Colonic mucosa (tissue), 4 donors: ENCODE data around the gene CCDC71. TPM values are rescaled to one million over a fixed set of nuclear protein-coding genes. Genes with fewer than 3 reads are reported as not detected.

Experiments used
- DNase-seq: peaks from one replicate; pipeline ENCODE4 v3.0.0-alpha.2; 2020
- H3K27ac ChIP-seq: fragments of 200-600 bp; one replicate; pipeline ENCODE4 v1.8.0; 2021
- H3K27me3 ChIP-seq: fragments of 200-600 bp; one replicate; pipeline ENCODE4 v1.8.0; 2021
- H3K36me3 ChIP-seq: fragments of 200-600 bp; one replicate; pipeline ENCODE4 v1.8.0; 2021
- H3K4me1 ChIP-seq: fragments of 200-600 bp; one replicate; pipeline ENCODE4 v1.8.0; 2021; ENCODE audit warnings: mild to moderate bottlenecking
- H3K4me3 ChIP-seq: fragments of 200-600 bp; one replicate; pipeline ENCODE4 v1.8.0; 2021
- H3K9ac ChIP-seq, 2 donors: one replicate each; pipeline ENCODE4 v1.7.0; 2013; ENCODE audit warnings: control low read depth in 2 of 2, low read depth in 2 of 2, low read length in 2 of 2
- H3K9me3 ChIP-seq: fragments of 200-600 bp; one replicate; pipeline ENCODE4 v1.8.0; 2021
- intact Hi-C: fragments of 100-400 bp; cut with DNase I; formaldehyde crosslinking; loops from one replicate; pipeline ENCODE4 v1.14.1; 2022
- total RNA-seq, 2 donors: library from RNA; stranded (reverse); fragmentation: NEBNext Ultra II Directional in 1 of 2; extraction: Animal tissue kit (Norgen Biotek cat#: 25700) in 1 of 2; gene quantifications; one replicate each; pipeline ENCODE4 v1.2.1, GENCODE V29; 2021
- TF ChIP-seq, protein P1 (sequence below): fragments of 200-600 bp; IDR thresholded peaks from one replicate; pipeline ENCODE4 v1.8.0; 2022; ENCODE audit warnings: antibody characterized with exemption, mild to moderate bottlenecking
- donor health status: healthy.
- donor health status: DM: no; HTN: no; CAD: no.
- donor health status: DM: no; HTN: no; CAD: no.

The CCDC71 gene
- total RNA-seq, 2 donors from 2014 or later = 17.8 to 22.6 TPM

DNA sequence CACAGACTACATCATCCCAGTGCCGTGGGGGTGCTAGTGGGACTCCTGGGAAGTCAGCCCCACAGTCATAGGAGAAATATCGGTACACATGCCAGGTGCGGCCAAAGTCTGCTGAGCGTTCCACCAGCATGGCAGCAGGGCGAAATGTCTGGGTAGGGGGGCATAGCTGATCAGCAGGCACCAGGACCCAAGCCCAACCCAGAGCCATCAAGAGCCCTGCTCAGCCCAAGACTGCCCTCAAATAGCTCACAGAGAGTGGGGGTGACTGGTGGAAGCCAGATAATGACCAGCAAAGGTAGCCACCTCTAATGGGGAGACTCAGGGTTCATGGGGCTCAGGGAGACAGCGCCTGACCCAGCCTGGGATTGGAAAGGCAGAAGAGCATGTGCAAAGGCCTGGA is 34.6 kb downstream of the CCDC71 start:
- intact Hi-C loops = no loop called here
- H3K27ac ChIP-seq = no peak overlapping the region
- no peaks in the 10 kb centered on the region for H3K9me3 ChIP-seq
- H3K9ac ChIP-seq = peak overlapping the region; percentile 18 to 68
- H3K27me3 ChIP-seq = no peaks in the 10 kb centered on the region
- H3K36me3 ChIP-seq = no peaks in the 10 kb centered on the region
- DNase-seq = no peak
- TF ChIP-seq, protein P1, sequence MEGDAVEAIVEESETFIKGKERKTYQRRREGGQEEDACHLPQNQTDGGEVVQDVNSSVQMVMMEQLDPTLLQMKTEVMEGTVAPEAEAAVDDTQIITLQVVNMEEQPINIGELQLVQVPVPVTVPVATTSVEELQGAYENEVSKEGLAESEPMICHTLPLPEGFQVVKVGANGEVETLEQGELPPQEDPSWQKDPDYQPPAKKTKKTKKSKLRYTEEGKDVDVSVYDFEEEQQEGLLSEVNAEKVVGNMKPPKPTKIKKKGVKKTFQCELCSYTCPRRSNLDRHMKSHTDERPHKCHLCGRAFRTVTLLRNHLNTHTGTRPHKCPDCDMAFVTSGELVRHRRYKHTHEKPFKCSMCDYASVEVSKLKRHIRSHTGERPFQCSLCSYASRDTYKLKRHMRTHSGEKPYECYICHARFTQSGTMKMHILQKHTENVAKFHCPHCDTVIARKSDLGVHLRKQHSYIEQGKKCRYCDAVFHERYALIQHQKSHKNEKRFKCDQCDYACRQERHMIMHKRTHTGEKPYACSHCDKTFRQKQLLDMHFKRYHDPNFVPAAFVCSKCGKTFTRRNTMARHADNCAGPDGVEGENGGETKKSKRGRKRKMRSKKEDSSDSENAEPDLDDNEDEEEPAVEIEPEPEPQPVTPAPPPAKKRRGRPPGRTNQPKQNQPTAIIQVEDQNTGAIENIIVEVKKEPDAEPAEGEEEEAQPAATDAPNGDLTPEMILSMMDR = no peak
- H3K4me1 ChIP-seq = peaks cover 8% of the 10 kb centered on the region
- H3K4me3 ChIP-seq = peak overlapping the region; percentile 51

DNA sequence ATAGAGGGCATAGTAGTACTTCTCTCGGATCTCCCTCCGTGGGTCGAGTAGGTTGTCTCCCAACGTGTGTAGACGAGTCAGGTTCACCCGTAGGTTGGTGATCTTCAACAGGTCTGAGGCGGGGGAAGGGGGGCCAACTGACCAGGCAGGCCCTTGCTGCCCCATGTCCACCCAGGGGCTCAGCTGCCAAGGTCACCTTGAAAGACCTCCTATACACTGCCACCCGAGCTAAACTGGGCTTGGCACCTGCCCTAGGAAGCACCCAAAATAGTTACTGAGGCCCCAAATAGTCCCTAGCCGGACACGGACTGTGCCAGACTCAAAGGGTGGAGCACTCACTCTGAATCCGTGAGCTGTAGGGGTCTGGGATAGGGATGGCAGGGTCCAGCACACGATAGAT is 35.1 kb downstream of the CCDC71 start:
- Histone ChIP-seq H3K9me3 (no peaks in the 10 kb centered on the region), H3K4me3 (no peak overlapping the region), H3K27me3 (no peaks in the 10 kb centered on the region), H3K9ac (no peak overlapping the region), H3K4me1 (peaks cover 8% of the 10 kb centered on the region), H3K27ac (no peak overlapping the region), H3K36me3 (no peaks in the 10 kb centered on the region)
- TF ChIP-seq, protein P1 = no peak
- DNase-seq = no peak
- intact Hi-C loops = no loop called here

DNA sequence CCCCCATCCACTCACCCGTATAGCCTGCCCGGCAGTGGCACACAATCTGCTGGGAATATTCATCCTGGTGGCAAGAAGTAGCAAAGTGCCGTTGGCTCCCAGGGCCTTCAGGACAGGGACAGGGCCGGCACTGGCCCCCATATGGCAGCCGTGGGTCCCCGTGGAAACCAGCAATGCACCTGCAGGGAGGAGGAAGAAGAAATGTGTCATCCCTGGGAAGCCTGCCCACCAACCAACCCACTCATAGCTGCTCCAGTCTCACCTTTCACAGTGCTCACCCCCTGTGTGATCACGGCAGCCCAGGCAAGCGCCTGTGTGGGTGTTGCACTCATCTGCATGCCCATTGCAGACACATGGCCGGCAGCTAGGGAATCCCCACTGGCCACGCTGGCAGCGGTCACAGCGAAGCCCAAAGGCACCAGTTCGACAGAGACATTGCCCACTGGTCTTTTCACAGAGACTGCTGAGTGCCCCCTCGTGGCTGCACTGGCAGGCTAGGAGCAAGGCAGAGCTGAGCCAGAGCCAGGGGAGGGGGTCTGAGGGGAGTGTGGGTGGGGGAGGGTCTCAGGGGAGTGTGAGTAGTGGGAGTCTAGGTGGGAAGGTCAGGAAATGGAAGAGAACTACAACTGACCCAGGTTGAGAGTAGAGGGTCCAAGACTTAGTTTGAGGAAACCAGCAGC is 41.0 kb downstream of the CCDC71 start:
- Histone ChIP-seq H3K9me3 (no peaks in the 10 kb centered on the region), H3K27me3 (no peaks in the 10 kb centered on the region), H3K36me3 (no peaks in the 10 kb centered on the region), H3K27ac (no peak overlapping the region), H3K4me1 (no peaks in the 10 kb centered on the region), H3K4me3 (no peak overlapping the region), H3K9ac (no peak overlapping the region)
- intact Hi-C loops = no loop called here
- no peak for DNase-seq
- TF ChIP-seq, protein P1 = no peak

DNA sequence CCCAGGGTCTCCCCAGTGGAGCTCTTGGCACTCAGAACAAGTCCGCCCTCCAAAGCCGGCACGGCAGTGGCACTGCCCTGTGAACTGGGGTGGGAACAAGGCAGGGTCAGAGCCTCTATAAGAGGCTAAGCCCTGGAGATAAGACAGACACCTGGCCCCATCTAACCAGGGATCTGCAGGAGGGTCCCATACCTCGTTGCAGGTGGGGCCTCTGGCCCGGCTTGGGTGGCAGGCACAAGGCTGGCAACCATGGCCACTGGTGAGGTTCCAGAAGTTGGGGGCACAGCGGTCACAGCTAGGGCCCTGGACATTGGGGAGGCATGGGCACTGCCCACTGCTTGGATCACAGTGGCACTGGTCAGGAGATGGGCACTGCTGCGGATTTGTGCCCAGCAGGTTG is 41.9 kb downstream of the CCDC71 start:
- Histone ChIP-seq H3K27ac (no peak overlapping the region), H3K9ac (no peak overlapping the region), H3K36me3 (no peaks in the 10 kb centered on the region), H3K4me1 (peaks cover 8% of the 10 kb centered on the region), H3K27me3 (no peaks in the 10 kb centered on the region), H3K9me3 (no peaks in the 10 kb centered on the region), H3K4me3 (no peak overlapping the region)
- TF ChIP-seq, protein P1 = no peak
- intact Hi-C loops = no loop called here
- DNase-seq = no peak

DNA sequence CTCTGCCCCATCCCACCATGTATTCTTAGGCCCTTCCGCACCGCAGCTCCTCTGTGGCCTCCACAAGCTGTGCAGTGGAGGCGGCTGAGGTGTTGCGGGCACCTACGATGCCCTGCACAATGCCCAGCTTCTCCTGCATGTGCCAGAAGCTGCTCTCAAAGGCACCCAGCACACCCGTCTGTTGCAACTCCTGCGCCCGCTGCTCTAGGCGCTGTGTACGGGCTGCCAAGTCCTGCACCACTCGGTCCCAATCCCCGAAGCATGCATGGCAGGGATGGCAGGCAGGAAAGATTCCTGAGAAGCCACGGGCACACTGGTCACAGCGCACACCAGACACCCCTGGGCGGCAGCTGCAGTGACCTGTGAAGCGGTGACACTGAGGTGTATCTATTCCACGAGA is 42.4 kb downstream of the CCDC71 start:
- no peak for DNase-seq
- Histone ChIP-seq H3K36me3 (no peaks in the 10 kb centered on the region), H3K27me3 (no peaks in the 10 kb centered on the region), H3K27ac (no peak overlapping the region), H3K4me3 (no peak overlapping the region), H3K4me1 (peaks cover 10% of the 10 kb centered on the region), H3K9ac (no peak overlapping the region), H3K9me3 (no peaks in the 10 kb centered on the region)
- intact Hi-C loops = no loop called here
- TF ChIP-seq, protein P1 = no peak
